Measurements from ENCODE around the gene EFNA4. TPM values are rescaled to one million over a fixed set of nuclear protein-coding genes. Genes with fewer than 3 reads are reported as not detected.

The EFNA4 gene
- total and polyA plus RNA-seq, 2 donors from 2014 or later, result 7.6 to 11.8 TPM

GRCh38 chr1:155064832-155065429, 1.4 kb downstream of the EFNA4 start:
- intact Hi-C loops (cut with DNase I), result no loop called here
- no peaks in the 10 kb centered on the region for H3K36me3 ChIP-seq (ENCODE audit: control insufficient read depth in 2 of 3, insufficient read depth in 3 of 3, low read length in 3 of 3)
- DNase-seq (peak in 2 of 5 donors; percentile 32 to 42), FAIRE-seq (no peak)
- no peak overlapping the region for H3K9ac ChIP-seq (ENCODE audit: low read length in 3 of 3)
- TF ChIP-seq CTCF (IDR thresholded peaks at IDR 0.05; ENCODE audit: borderline replicate concordance, extremely low read depth, insufficient read depth), result no peak
- no peak overlapping the region for H3K27ac ChIP-seq (ENCODE audit: low read depth in 2 of 2, low read length in 2 of 2)
- peaks cover 0 to 17% (median 4%) of the 10 kb centered on the region in 3 donors for H3K4me1 ChIP-seq (ENCODE audit: control insufficient read depth in 2 of 3, insufficient read depth in 2 of 3, low read depth in 1 of 3, low read length in 3 of 3)
- H3K9me3 ChIP-seq (ENCODE audit: control insufficient read depth in 2 of 3, insufficient read depth in 1 of 3, low read length in 3 of 3), result no peaks in the 10 kb centered on the region
- no peak overlapping the region for H3K4me3 ChIP-seq (ENCODE audit: low read length in 3 of 3)
- H3K27me3 ChIP-seq (ENCODE audit: control insufficient read depth, insufficient read depth, low read length), result no peaks in the 10 kb centered on the region

- Histone ChIP-seq H3K9ac (ENCODE audit: low read length in 3 of 3) (no peak overlapping the region), H3K27ac (ENCODE audit: low read depth in 2 of 2, low read length in 2 of 2) (no peak overlapping the region), H3K4me3 (ENCODE audit: low read length in 3 of 3) (no peak overlapping the region), H3K27me3 (ENCODE audit: control insufficient read depth, insufficient read depth, low read length) (peaks cover under 1% of the 10 kb centered on the region), H3K9me3 (ENCODE audit: control insufficient read depth in 2 of 3, insufficient read depth in 1 of 3, low read length in 3 of 3) (no peaks in the 10 kb centered on the region), H3K36me3 (ENCODE audit: control insufficient read depth in 2 of 3, insufficient read depth in 3 of 3, low read length in 3 of 3) (no peaks in the 10 kb centered on the region), H3K4me1 (ENCODE audit: control insufficient read depth in 2 of 3, insufficient read depth in 2 of 3, low read depth in 1 of 3, low read length in 3 of 3) (peaks cover 0 to 20% (median 4%) of the 10 kb centered on the region in 3 donors)
- no peak for DNase-seq
- intact Hi-C loops (cut with DNase I), result no loop called here
- FAIRE-seq, result no peak
- no peak for TF ChIP-seq CTCF (IDR thresholded peaks at IDR 0.05; ENCODE audit: borderline replicate concordance, extremely low read depth, insufficient read depth)
Measured at GRCh38 chr1:155066777-155067176, 3.2 kb downstream of the EFNA4 start.

- intact Hi-C loops (cut with DNase I), result no loop called here
Measured at GRCh38 chr1:155068599-155068998, 5.1 kb downstream of the EFNA4 start.

More at GRCh38 chr1:155068599-155068998, 5.1 kb downstream of the EFNA4 start:
- DNase-seq, result no peak
- no peaks in the 10 kb centered on the region for H3K36me3 ChIP-seq (ENCODE audit: control insufficient read depth in 2 of 3, insufficient read depth in 3 of 3, low read length in 3 of 3)
- FAIRE-seq, result no peak
- no peak overlapping the region for H3K4me3 ChIP-seq (ENCODE audit: low read length in 3 of 3)
- H3K4me1 ChIP-seq (ENCODE audit: control insufficient read depth in 2 of 3, insufficient read depth in 2 of 3, low read depth in 1 of 3, low read length in 3 of 3), result peaks cover 0 to 8% (median 0%) of the 10 kb centered on the region in 3 donors
- no peak for TF ChIP-seq CTCF (IDR thresholded peaks at IDR 0.05; ENCODE audit: borderline replicate concordance, extremely low read depth, insufficient read depth)
- H3K9me3 ChIP-seq (ENCODE audit: control insufficient read depth in 2 of 3, insufficient read depth in 1 of 3, low read length in 3 of 3), result no peaks in the 10 kb centered on the region
- no peak overlapping the region for H3K27ac ChIP-seq (ENCODE audit: low read depth in 2 of 2, low read length in 2 of 2)
- H3K9ac ChIP-seq (ENCODE audit: low read length in 3 of 3), result no peak overlapping the region
- H3K27me3 ChIP-seq (ENCODE audit: control insufficient read depth, insufficient read depth, low read length), result peaks cover 5% of the 10 kb centered on the region
